DMS 273 (cell line): Measurements from ENCODE around the gene FAM161B.
"Not testable (repeated sequence)": the region's sequence is repeated elsewhere in the genome, so short reads cannot be mapped to it uniquely, and the experiment has no call there.

ENCODE experiments used
- DNase-seq: peaks from one replicate; lab custom pipeline; 2025; ENCODE audit not compliant: unreplicated experiment; lab: John Stamatoyannopoulos, UW

Gene FAM161B

GRCh38 chr14:73949752-73950734, at the start of gene FAM161B, which contains the start of gene COQ6:
Gene FAM161B (minus strand): TSS chr14:73950094. CDS start chr14:73950026, 68 bp downstream.
Gene COQ6 (plus strand): TSS chr14:73950302. CDS start chr14:73950333, 31 bp downstream.
- DNase-seq, result peak; percentile 99

GRCh38 chr14:73998726-73999125, 48.8 kb upstream of the FAM161B start:
- no peak for DNase-seq

- DNase-seq, result no peak
Observed at GRCh38 chr14:73997944-73998447, 48.1 kb upstream of the FAM161B start.

- DNase-seq, result no peak
Observed at GRCh38 chr14:73997108-73997943, 47.4 kb upstream of the FAM161B start.

GRCh38 chr14:73996731-73997107, 46.8 kb upstream of the FAM161B start:
- no peak for DNase-seq

- DNase-seq, result no peak
Observed at GRCh38 chr14:73995977-73996378, 46.1 kb upstream of the FAM161B start.

- DNase-seq, result not testable (repeated sequence)
Observed at GRCh38 chr14:73994926-73995325, 45.0 kb upstream of the FAM161B start.

GRCh38 chr14:73991092-73991491, 41.2 kb upstream of the FAM161B start:
- no peak for DNase-seq

- DNase-seq, result not testable (repeated sequence)
Observed at GRCh38 chr14:73988656-73989055, 38.8 kb upstream of the FAM161B start.

- no peak for DNase-seq
Observed at GRCh38 chr14:73988065-73988464, 38.2 kb upstream of the FAM161B start.

- no peak for DNase-seq
Observed at GRCh38 chr14:73977896-73978295, 28.0 kb upstream of the FAM161B start.

- no peak for DNase-seq
Observed at GRCh38 chr14:73976125-73976524, 26.2 kb upstream of the FAM161B start.

GRCh38 chr14:73973497-73973896, 23.6 kb upstream of the FAM161B start:
- DNase-seq, result peak; percentile 26

GRCh38 chr14:73968885-73969284, 19.0 kb upstream of the FAM161B start:
- DNase-seq, result no peak

GRCh38 chr14:73965216-73965615, 15.3 kb upstream of the FAM161B start:
- no peak for DNase-seq

- DNase-seq, result no peak
Observed at GRCh38 chr14:73961192-73961591, 11.3 kb upstream of the FAM161B start.

GRCh38 chr14:73958591-73958990, 8.7 kb upstream of the FAM161B start:
- peak; percentile 20 for DNase-seq

- no peak for DNase-seq
Observed at GRCh38 chr14:73955674-73956073, 5.8 kb upstream of the FAM161B start.

- no peak for DNase-seq
Observed at GRCh38 chr14:73953731-73954130, 3.8 kb upstream of the FAM161B start.

- no peak for DNase-seq
Observed at GRCh38 chr14:73945159-73945670, 4.7 kb downstream of the FAM161B start.
